ENCODE results near the gene GREM2.

Gene GREM2

DNA sequence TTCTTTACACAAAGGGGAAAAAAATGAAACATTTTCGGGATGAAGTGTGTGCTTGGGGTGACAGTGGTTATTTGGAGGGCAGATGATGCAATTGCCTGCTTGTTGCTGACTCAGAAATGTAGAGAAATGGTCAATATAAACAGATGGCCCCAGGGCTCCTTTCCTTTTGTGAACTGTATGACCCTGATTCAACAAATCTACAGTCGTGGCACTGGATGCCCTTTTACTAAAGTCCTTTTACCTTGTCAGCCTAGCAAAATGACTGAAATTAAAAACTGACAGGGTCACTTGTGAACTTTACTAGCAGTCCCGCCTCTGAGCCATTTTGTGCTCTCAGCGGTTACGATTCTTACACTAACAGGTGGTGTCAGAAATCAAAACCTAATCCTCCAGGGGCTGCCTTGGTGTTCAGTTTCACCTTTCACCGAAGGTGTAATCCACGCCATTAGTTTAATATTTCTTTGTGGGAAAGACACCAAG, 49.8 kb downstream of the GREM2 start:
- DNase-seq (ENCODE audit: low read depth in 3 of 3, low spot score in 1 of 3) = no peak

DNA sequence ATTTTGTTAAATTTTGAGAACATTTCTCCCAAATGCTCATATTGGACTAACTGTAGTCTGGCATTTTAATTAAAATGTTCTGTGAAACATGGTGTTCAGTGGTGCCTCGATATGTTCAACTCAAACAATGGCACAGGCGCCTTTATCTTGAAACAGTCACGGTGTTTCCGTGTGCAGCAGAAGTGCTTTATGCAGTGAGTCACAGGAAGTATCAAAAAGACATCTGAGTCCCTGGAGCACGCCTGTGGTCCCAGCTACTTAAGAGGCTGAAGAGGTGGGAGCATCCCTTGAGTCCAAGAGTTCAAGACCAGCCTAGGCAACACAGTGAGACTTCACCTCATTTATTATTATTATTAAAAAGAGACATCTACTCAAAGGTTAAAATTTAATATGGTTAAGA, 52.2 kb downstream of the GREM2 start:
- no peak for DNase-seq (ENCODE audit: low read depth in 3 of 3, low spot score in 1 of 3)

DNA sequence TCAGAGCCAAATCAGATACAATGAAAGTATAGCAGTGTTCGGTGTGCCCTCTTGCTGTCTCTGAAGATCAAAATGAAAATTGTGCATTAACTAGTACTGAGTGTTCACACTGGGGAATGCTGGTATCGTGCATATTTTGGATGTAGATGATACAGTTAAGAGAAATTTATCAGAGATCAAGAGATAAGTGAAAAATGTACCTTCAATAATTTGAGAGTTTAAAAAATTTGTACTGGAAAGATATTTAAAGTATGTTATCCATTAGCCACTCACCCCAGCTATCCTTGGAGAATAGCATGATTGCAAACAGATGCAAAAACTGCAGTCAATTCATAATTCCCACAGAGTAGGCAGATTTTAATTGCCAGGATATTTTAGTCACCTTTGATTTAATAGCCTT, 56.4 kb downstream of the GREM2 start:
- DNase-seq (ENCODE audit: low read depth in 3 of 3, low spot score in 1 of 3) = no peak

DNA sequence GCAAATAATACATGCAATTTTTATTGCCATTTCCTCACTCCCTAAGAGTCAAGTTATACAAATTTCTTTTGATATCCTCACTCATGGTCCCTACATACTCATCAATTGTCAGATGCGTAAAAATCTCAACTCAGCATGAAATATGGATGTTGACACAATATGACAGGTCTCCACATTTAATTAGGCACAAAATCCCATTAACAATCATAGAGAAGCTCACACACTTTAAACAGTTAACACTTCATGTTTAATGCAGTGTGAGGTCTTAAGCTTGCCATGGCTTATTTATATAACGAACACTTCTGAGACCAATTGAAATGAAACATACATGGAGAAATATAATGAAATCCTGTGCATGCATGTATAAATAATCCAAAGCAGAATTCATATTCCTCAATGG, 58.6 kb downstream of the GREM2 start:
- no peak for DNase-seq (ENCODE audit: low read depth in 3 of 3, low spot score in 1 of 3)

DNA sequence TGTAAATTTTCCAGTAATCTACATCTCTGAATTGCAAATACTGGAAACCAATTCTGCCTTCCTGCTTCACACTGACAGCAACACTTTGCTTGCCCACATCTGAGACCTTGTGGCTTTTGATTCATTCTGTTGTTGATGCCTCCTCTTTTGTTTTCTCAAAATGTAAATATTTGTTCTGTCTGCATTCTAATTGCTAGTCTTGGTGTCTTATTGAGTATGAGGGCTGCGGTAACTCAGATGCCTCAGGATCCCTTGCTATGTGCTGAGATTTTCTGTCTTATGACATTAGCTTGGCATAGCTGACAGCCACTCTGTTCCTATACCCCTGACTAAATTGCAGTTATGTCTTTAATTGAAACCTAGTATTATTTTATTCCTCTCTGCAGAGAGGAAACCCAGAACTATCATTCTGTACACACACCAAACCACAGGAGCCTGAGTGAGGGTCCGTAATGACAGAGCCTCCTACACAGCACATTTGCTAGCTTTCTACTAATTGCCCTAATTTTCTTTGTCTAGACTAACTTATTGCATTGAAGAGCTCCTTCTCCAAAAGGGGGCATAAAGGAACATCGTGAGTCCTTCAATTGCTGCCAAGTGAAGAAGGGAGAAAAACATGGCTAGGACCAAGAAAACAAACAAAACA, 72.1 kb downstream of the GREM2 start:
- no peak for DNase-seq (ENCODE audit: low read depth in 3 of 3, low spot score in 1 of 3)

DNA sequence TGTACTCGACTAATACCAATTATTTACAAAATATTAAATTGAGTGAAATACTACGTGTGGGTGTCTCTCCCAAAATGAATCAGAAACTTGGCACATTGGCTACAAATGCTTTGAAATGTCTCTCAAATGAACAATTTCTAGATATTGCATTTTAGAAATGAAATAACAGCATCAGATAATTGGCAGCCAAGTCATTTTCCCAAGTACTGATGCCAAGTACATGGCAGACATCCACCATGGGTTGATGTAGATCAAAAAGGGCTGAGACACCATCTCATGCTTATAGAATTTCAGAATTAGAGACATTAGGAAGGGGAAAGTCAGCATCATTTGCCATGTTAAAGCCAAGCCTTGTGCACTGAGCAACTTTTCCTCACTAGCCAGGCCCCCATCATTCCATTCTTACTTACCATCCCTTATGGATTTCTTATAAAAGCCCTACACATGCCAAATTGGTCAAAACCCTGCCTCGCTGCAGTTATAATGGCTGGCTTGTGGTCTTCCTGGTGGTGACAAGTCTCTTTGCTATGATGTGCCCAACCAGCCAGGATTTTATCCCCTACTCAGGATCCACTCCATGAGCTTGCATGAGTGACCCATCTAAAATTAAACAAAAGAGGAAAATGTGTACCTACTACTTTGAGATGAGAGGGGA, 73.1 kb downstream of the GREM2 start:
- DNase-seq (ENCODE audit: low read depth in 3 of 3, low spot score in 1 of 3) = no peak

DNA sequence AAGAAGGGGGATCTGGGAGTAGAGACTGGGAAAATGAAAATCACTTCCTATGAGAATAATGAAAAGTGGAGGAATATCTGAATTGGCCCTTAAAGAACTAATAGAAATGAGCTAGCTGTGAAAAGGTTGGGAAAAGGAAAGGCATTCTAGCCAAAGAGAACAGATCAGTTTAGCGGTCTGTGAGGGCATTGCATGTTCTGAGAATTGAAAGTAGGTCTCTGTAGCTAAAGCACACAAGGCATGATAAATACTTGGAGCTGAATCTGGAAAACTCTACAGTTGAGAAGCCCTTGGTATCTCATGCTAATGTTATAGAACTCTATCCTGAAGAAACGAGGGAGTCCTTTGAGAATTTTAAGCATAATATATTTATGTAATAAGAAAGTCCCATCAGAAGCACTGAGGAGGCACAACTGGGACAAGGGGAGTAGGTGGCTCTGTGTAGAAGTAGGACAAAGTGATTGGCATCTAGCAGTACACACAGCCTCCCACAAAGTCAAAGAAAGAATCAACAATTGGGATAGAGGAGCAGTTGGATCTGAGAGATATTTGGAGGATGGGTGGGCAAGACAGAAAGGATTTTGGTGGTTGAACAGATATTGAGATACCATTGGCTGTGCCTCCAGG, 78.7 kb downstream of the GREM2 start:
- DNase-seq (ENCODE audit: low read depth in 3 of 3, low spot score in 1 of 3) = no peak

DNA sequence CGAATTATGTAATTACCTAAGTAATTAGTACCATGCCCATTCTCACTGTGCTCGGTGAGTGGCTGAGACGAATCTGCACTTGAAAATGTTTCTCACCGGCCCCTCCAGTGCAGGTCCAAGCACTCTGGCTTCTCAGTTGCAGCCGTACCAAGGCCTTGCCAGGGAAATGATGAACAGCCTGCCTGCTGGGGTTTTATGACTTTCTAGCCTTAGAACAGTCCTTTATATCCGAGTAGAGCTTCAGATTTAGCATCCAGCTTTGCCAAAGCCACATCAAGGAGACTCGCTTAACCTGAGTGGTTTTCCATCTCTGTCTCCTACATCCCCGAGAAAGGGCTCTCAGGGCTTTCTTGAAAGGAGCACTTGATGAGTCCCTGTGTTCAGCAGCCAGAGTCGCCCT, 83.4 kb downstream of the GREM2 start:
- DNase-seq (ENCODE audit: low read depth in 3 of 3, low spot score in 1 of 3) = no peak

DNA sequence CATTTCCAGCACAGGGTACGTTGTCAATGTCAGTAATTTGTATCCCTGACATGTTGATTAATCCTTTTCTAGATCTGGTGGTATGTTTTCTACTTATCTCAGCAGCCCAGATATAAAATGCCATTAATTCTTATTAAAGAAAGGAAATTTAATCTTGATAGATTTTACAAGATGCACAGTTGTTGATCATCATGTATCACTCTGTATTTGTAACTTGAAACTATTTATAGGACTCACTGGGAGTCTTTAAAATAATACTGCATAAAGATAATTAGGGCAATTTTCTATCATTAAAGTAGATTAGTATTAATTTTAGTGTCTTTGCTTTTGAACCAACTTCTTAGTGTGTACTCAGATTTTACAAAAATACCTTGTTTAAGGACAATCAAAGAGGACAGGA, 84.9 kb downstream of the GREM2 start:
- no peak for DNase-seq (ENCODE audit: low read depth in 3 of 3, low spot score in 1 of 3)

DNA sequence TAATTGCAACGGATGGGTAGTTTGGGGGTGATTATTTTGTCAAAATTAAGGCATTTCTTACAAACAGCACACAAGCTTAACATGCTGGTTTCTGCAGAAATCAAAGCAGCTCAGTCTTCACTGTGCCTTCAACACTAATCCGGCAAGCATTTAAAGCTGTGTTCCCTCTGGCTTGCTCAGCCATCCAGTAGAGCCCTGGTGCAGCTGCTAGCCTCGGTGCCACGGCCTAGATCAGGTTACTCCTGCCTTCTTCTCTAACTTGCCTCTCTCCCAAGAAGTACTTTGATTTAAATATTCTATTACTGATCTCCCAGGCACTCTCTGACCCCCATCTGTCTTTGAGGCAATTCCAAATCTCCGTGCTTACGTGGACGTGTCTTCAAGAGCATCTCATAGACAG, 85.6 kb downstream of the GREM2 start:
- DNase-seq (ENCODE audit: low read depth in 3 of 3, low spot score in 1 of 3) = no peak

DNA sequence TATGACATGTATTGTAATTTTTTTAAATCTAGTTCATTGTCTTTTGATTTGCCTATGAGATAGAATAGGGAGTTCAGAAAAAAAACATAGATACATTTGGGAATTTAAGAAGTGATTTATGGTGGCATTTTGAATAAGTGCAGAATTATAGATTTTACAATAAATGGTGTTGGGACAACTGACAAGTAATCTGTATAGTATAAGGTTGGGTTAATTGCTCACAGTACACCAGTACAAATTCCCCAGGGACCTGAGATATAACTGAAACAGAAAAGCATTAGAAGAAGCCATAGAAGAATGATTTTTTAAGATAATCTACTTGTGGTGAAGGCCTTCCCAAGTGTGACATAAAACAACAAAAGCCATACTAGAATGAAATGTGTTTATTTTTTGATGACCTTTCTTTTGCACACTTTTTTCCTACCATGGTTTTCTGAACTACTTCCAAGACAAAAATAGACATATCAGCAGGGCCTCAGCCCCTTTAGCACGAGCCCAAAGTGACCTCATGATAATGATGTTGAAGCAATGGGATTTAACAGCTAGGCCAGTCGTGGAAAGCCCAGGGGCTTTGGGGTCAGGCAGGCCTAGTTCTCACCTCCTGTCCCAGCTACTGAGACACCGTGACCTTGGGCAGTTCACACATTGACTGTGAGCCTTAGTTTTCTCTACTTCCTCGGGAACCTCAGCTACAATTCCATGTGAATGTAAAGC, 87.4 kb downstream of the GREM2 start:
- DNase-seq (ENCODE audit: low read depth in 3 of 3, low spot score in 1 of 3) = no peak

DNA sequence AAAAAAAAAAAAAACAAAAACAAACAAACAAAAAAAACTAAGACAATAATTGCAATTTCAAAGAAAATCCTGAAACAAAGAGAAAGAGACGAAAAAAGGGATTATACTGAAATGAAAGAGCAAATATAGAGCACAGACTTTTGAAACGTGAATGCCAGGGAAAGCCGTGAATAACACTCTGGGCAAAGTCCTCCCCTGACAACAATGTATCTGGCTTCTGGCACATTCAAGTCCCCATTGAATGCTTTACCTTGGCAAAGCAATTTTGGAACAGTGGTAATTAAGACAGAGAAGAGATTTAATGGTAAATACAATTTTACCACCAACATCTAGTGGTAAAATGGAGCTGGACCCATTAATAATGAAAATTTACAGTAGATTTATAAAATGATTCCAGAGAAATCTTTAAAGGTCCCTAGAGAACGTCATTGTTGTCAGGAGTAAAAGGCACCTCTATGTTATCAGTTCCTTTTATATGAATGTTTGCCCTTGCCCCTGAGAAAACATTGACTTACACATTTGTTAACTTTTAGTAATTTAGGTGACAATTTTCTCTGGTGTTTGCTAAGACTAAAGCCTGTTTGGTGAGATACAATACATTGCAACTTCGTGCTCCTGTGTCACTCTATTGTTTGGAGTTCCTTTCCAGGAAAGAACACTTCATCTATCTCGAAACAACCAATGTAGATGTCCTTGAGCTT, 89.7 kb downstream of the GREM2 start:
- DNase-seq (ENCODE audit: low read depth in 3 of 3, low spot score in 1 of 3) = no peak

DNA sequence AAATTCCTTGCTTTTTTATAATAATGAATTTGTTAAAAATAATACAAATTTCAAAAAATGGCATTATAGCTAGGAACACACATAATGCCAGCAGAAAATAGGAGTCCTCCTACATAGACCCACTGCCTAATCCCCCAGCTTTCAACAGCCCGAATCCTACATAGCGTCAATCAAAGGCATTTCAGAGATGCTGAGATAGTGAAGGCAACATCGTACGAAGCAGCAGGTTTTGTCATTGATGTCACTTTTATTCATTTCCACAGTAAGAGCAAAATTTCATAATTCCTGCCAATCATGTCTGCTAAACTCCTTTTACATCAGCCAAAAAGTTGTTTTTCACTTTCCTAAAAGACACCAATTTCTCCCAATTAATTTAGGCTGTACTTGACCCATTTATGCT, 94.1 kb downstream of the GREM2 start:
- DNase-seq (ENCODE audit: low read depth in 3 of 3, low spot score in 1 of 3) = no peak

DNA sequence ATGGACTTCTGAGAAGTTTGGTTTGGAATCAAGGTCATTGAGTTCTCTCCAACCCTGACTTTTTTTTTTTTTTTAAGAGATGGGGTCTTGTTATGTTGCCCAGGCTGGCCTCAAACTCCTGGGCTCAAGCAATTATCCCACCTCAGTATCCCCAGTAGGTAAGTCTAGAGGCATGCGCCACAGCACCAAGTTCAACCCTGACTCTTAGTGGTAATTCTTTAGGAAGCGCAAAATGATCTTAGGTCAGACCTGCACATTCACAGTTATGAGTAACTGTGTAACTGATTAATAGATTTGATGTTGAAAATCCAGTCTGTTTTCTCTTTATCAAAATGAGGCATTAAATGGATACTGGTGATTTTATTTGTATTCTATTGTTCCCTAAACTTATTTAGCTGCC, 95.9 kb downstream of the GREM2 start:
- DNase-seq (ENCODE audit: low read depth in 3 of 3, low spot score in 1 of 3) = no peak

DNA sequence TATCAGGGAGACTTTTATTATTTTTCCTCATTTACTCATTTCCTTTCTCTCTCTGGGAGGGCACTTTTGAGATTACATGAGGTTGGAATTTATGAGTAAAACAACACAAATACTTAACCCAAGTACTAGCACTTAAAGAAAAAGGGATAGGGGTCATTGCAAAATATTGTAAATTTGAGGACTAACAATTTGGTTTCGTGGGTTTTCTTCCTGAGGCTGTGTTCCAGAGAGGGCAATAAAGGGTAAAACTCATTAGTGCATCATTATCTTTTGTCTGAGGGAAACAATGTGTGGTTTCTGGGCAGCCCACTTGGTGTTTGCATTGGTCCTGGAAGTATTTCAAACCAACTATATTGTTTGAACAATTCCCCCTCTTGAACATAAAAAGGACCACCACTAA, 96.5 kb downstream of the GREM2 start:
- no peak for DNase-seq (ENCODE audit: low read depth in 3 of 3, low spot score in 1 of 3)

DNA sequence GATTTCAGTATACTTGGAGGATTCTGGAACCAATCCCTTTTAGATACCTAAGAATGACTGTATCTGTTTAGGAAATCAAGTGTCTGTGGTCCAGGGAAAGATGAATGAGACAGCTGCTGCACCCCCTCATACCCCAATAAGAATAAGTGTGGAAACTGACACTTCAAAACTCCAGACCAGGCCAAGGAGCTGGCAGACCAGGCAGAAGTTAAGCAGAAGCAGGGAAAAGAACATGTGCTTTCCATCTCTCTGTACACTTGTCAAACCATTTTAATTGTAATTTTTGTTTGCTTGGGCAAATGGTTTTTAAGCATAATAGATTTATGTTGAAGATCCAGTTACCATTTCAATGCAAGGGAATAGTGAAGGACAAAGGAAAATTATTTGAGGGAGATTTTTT, 100.2 kb downstream of the GREM2 start:
- DNase-seq (ENCODE audit: low read depth in 3 of 3, low spot score in 1 of 3) = no peak

DNA sequence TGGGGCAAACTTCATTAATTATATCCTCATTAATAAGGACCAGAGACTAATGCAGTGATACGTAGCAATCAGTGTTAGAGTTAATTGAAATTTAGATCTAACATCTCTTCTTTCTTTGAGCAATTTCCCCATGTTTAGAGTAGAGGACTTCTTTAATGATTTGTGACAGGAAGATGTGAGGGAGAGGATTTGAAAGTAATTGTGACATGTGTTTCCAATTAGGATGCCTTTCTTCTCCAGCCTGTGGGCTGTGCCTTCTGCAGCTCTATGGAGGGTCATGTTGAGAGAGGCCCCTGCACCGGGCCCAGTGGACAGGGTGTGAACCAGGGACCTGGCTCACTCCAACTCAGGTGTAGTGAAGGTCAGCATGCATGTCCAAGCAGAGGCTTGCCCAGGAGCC, 103.0 kb downstream of the GREM2 start:
- DNase-seq (ENCODE audit: low read depth in 3 of 3, low spot score in 1 of 3) = no peak

DNA sequence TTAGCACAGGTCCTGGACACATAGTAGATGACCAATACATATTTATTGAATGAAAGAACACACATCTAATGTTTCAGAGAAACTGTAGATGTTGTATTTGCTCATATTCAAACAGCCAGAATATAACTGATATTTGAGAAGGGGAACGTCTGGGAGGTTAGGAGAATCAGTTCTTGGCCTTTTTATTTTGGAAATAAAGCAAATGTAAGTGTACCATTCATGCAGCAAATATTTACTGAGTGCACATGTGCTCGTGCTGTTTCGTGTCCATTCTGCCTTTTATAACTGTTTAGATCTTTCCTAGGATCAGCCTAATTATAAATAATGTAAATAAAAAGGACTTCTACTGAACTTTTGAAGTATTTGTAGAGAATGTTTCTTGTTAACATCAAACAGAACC, 103.8 kb downstream of the GREM2 start:
- DNase-seq (ENCODE audit: low read depth in 3 of 3, low spot score in 1 of 3) = no peak

DNA sequence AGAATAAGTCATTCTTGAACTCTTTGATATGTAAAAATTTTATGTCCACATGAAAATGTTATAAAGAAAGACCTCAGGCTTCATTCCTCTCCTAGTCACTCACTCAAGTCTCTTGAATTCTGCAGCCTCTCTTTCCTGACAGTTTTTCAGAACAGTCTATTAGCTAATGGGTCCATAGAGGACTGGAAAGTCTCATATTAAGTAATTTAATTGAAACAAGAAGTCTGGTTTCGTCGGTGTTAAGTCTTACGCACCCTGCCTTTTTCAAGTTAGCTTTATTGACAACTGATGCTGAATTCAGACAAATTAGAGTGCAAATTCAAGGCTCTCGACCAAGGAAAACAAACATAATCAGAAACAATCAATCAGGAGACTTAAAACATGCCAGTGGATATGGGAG, 105.8 kb downstream of the GREM2 start:
- DNase-seq (ENCODE audit: low read depth in 3 of 3, low spot score in 1 of 3) = no peak

DNA sequence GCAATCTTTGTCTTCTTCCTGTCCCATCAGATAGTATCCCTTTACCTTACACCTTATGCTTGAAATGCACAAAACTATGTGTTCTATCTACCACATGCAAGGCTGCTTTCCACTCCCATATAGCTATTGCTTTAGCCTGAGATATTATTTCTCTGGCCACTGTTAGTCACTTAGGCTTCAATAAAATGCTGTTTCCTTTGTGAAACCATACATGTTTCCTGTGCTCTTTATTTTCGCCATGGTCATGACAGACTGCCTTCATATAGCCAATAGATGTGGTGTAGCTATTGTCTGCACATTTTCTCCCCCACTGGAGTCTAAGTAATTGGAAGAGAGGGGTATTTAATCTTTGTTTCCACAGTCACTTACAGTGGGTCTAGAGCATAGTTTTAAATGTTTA, 108.4 kb downstream of the GREM2 start:
- no peak for DNase-seq (ENCODE audit: low read depth in 3 of 3, low spot score in 1 of 3)

DNA sequence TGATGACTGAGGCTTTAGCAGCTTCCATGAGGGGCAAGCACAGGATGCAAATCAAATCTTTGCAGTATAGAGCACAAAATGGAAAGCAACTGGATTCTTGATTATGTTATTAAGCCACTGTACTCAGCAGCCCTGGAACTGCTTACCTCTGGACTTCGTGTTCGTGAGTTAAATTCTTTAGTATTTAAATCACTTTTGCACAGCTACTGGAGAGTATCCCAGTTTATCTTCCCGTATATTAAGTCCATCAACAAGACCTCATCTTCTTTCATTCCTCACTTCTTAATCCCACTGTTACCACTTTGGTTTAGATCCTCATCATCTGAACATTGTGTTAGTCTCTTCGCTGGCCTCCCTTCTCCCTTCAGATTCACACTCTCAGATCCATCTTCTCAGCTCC, 108.9 kb downstream of the GREM2 start:
- DNase-seq (ENCODE audit: low read depth in 3 of 3, low spot score in 1 of 3) = no peak

DNA sequence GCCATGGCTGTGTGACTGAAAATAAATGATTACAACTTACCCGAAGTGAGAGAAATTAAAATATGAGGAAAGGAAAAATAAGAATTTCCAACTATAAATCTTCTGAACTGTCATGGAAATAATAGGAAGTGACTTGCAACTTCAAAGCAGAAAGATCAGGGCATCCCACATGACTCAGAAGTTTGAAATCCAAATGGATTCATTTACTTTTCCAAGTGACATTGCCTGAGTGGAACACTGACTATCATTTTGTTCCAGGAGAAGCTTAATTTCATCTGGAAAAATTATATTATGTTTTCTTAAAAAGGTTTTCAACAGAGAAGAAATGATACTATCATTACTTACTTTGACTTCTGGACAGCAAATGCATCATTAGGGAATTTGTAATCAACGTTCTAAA, 110.8 kb downstream of the GREM2 start:
- no peak for DNase-seq (ENCODE audit: low read depth in 3 of 3, low spot score in 1 of 3)

All from stimulated activated CD4-positive, alpha-beta T cell treated with anti-CD3 and anti-CD28 coated beads, TNF-alpha, amount 100 ng/mL, for 1 hour (primary cell).